Activated T-cell treated with anti-CD3 and anti-CD28 coated beads, Interleukin-2, amount 50 U/mL, for 48 hours (primary cell): ENCODE measurements around the gene ZNRF1.

Source experiments
- DNase-seq, 2 experiments: peaks; one replicate each; pipeline ENCODE4 v3.0.0-alpha.2; 2020

Gene ZNRF1

GRCh38 chr16:75028544-75029135 lies 29.8 kb downstream of the ZNRF1 start:
- peak in 1 of 2 experiments; percentile 0 for DNase-seq

- DNase-seq = no peak
These were observed 31.0 kb downstream of the ZNRF1 start for GRCh38 chr16:75029854-75030253.

GRCh38 chr16:75032655-75033054 lies 33.8 kb downstream of the ZNRF1 start:
- no peak for DNase-seq

GRCh38 chr16:75035410-75035968 lies 36.7 kb downstream of the ZNRF1 start:
- no peak for DNase-seq

- DNase-seq = no peak
These were observed 39.4 kb downstream of the ZNRF1 start for GRCh38 chr16:75038036-75038858.

GRCh38 chr16:75039941-75040340 lies 41.1 kb downstream of the ZNRF1 start:
- no peak for DNase-seq

- DNase-seq = no peak
These were observed 43.8 kb downstream of the ZNRF1 start for GRCh38 chr16:75042426-75043174.

- no peak for DNase-seq
These were observed 44.5 kb downstream of the ZNRF1 start for GRCh38 chr16:75043175-75043895.

- no peak for DNase-seq
These were observed 46.1 kb downstream of the ZNRF1 start for GRCh38 chr16:75044800-75045361.

- DNase-seq = no peak
These were observed 46.6 kb downstream of the ZNRF1 start for GRCh38 chr16:75045424-75045823.

GRCh38 chr16:75048054-75048453 lies 49.2 kb downstream of the ZNRF1 start:
- DNase-seq = no peak

GRCh38 chr16:75048530-75048929 lies 49.7 kb downstream of the ZNRF1 start:
- DNase-seq = no peak

- no peak for DNase-seq
These were observed 53.8 kb downstream of the ZNRF1 start for GRCh38 chr16:75052481-75053202.

GRCh38 chr16:75053791-75054555 lies 55.1 kb downstream of the ZNRF1 start:
- no peak for DNase-seq

GRCh38 chr16:75054556-75054947 lies 55.7 kb downstream of the ZNRF1 start:
- DNase-seq = no peak

GRCh38 chr16:75058806-75059205 lies 60.0 kb downstream of the ZNRF1 start:
- no peak for DNase-seq

- DNase-seq = no peak
These were observed 60.6 kb downstream of the ZNRF1 start for GRCh38 chr16:75059411-75059810.

GRCh38 chr16:75060723-75061122 lies 61.9 kb downstream of the ZNRF1 start:
- no peak for DNase-seq

- no peak for DNase-seq
These were observed 62.8 kb downstream of the ZNRF1 start for GRCh38 chr16:75061669-75062068.

GRCh38 chr16:75062135-75062975 lies 63.5 kb downstream of the ZNRF1 start:
- DNase-seq = no peak
